Fibroblast of lung (primary cell): ENCODE results near the gene MAPK8.

Source experiments
- CTCF ChIP-seq, 2 donors: IDR thresholded peaks in 1 of 2; conservative IDR thresholded peaks in 1 of 2; 1 replicate in 1 of 2; 2 replicates in 1 of 2; pipeline ENCODE4 v1.5.1; 2011 to 2012; ENCODE audit warnings: low read length in 2 of 2, control low read depth in 1 of 2, inconsistent platforms in 1 of 2, low read depth in 1 of 2, mild to moderate bottlenecking in 1 of 2
- EZH2 ChIP-seq: IDR thresholded peaks from 2 replicates; pipeline ENCODE4 v1.5.1; 2012; ENCODE audit warnings: low read length, control low read depth, mild to moderate bottlenecking; ENCODE audit errors: missing control alignments

- TF ChIP-seq EZH2 (no peak), CTCF (conservative IDR thresholded peaks at IDR 0.05 in 1 of 2, IDR thresholded peaks at IDR 0.05 in 1 of 2; ENCODE audit: low read depth in 1 of 2, low read length in 2 of 2) (no peak)
Observed at GRCh38 chr10:48330269-48330668, 23.8 kb downstream of the MAPK8 start.
